Activated T-helper 17 cell treated with anti-CD3 and anti-CD28 coated beads, Interleukin-2, amount 50 U/mL, for 72 hours (primary cell): ENCODE results near the gene TIGD2. TPM values are rescaled to one million over a fixed set of nuclear protein-coding genes. Genes with fewer than 3 reads are reported as not detected.

Experiments used
- ATAC-seq: fragments of 150-1000 bp; cut with Tn5 transposase; replicated peaks from 2 replicates; pipeline ENCODE4 v1.10.0; 2021; ENCODE audit warnings: mild to moderate bottlenecking, moderate library complexity
- H3K27ac Mint-ChIP-seq: one replicate; pipeline ENCODE4 v1.8.0; 2022; ENCODE audit warnings: mixed read lengths
- H3K27me3 Mint-ChIP-seq: one replicate; pipeline ENCODE4 v1.8.0; 2022; ENCODE audit warnings: mixed read lengths
- H3K36me3 Mint-ChIP-seq: one replicate; pipeline ENCODE4 v1.8.0; 2022; ENCODE audit warnings: low read depth, mild to moderate bottlenecking, mixed read lengths
- H3K4me1 Mint-ChIP-seq: one replicate; pipeline ENCODE4 v1.8.0; 2022; ENCODE audit warnings: mixed read lengths
- H3K4me3 Mint-ChIP-seq: one replicate; pipeline ENCODE4 v1.8.0; 2022; ENCODE audit warnings: mild to moderate bottlenecking, mixed read lengths
- H3K9me3 Mint-ChIP-seq: one replicate; pipeline ENCODE4 v1.8.0; 2022; ENCODE audit warnings: mixed read lengths
- total RNA-seq, 2 donors: library from RNA; stranded (reverse); gene quantifications; one replicate each; pipeline ENCODE4 v1.2.3, GENCODE V29; 2022

Gene TIGD2
- total RNA-seq, 2 donors from 2014 or later = 1.1 to 2.6 TPM

DNA sequence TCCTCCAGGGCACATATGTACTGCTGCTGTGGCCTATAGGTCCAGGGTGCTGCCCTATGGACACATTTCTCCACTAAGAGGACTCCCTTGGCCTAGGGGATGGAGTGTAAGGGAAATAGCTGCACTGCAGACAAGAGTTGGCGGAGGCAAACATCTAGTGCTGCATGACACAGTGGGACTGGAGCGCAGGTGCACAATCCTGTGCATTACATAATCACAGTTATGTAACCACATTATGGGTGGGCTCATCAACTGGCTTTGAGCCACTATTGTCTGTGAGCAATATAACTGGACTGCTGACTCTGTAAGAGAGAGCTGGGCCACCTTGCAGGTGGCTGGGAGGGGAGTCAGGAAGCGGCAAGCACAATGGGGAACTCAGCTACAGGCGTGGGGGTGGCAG is 3.2 kb upstream of the TIGD2 start:
- Mint-ChIP-seq H3K4me1 (peaks cover 18% of the 10 kb centered on the region), H3K4me3 (no peak overlapping the region), H3K36me3 (no peaks in the 10 kb centered on the region), H3K9me3 (peaks cover 3% of the 10 kb centered on the region), H3K27me3 (peaks cover 24% of the 10 kb centered on the region), H3K27ac (no peak overlapping the region)
- no peak for ATAC-seq

DNA sequence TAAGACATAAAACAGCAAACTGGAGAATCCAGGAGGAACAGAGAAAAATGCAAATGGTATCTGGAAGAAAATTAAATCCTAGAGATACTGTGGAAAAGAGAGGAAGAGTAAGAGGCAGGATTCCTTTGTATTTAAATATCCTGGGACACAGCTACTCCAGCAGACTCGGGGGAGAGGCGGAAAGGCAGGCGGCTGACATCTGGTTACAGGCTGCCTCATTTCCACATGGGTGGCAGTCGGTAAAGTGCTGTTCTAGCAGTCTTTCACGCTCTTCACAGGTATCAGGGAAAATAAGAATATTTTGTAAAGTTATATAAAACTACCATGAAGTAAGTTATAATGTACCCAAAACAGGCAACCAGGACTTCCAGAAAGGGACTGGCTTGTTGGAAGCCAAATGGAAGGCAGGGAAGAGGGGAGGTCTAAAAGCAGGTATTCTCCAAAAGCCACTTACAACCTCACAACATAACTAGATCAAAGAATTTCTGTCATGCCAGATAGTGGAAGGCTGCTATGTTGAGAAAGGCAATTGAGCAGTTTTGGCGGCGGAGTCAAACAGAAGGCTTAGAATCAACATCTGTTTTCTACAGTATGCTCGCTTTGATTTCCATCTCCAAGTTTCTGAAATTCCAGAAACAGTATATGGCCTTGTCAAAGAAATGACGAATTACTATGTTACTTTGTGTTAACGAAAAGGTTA is 1.3 kb upstream of the TIGD2 start:
- peak overlapping the region; percentile 58 for H3K27ac Mint-ChIP-seq
- H3K4me1 Mint-ChIP-seq = peaks cover 18% of the 10 kb centered on the region
- ATAC-seq = no peak
- peaks cover 16% of the 10 kb centered on the region for H3K27me3 Mint-ChIP-seq
- no peaks in the 10 kb centered on the region for H3K36me3 Mint-ChIP-seq
- H3K4me3 Mint-ChIP-seq = peak overlapping the region; percentile 77
- H3K9me3 Mint-ChIP-seq = peaks cover 5% of the 10 kb centered on the region

DNA sequence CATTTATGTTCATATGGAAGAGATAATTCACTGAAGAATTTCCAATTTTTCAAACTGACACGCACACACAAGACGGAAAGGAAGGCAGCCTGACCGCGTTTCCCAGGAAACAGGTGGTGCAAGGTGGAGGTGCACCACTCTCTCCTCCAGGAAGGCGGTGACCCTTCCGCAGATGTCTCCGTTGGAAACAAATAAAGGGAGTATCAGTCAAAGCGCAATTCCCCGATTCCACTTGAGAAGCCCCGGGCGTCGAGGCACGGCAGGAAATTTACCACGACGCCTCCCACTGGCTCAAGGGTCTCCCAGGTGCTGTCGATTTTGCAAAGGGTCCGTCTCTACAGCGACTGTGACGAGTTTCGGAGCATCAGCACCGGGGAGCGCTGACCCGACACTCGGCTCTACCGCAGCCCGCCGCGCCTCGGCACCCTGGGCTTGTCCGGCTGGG is 770 bp upstream of the TIGD2 start:
- H3K9me3 Mint-ChIP-seq = peaks cover 9% of the 10 kb centered on the region
- peaks cover 16% of the 10 kb centered on the region for H3K27me3 Mint-ChIP-seq
- H3K27ac Mint-ChIP-seq = peak overlapping the region; percentile 58
- no peak for ATAC-seq
- peak overlapping the region; percentile 77 for H3K4me3 Mint-ChIP-seq
- H3K4me1 Mint-ChIP-seq = peaks cover 18% of the 10 kb centered on the region
- H3K36me3 Mint-ChIP-seq = no peaks in the 10 kb centered on the region

DNA sequence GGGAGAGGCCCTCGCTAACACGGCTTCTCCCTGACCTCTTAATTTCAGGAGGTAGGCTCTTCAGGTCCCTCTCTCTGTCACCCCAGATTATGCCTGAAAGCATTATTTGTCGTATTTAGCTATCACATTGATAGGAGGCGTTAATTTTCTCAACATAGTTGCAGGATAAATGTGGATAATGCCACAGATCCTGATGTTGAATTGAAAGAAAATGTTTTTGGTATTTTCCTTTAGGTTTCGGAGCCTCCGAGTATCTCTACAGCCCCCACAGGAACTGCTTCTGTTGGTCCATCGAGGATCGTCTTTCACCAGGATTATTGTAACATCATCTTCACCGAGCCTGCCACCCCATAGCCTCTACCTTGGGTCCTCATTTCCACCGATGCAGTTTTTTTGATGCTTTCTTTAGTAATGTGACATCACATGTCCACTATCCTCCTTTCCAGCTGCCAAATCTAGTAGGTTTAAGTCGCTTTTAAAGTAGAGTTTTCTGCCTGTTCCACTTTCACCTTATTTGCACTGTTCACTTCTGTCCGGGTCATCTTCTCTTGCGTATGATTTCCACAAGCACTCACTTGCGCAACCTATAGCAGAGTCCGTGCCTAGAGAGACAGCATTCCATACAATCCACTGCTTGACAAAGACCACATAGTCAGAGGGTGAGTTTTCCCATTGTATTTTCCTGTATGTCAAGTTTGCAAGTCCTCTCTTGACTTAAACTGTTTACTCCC is 665 bp downstream of the TIGD2 start:
- ATAC-seq = no peak
- no peaks in the 10 kb centered on the region for H3K36me3 Mint-ChIP-seq
- peak overlapping the region; percentile 15 for H3K27ac Mint-ChIP-seq
- peaks cover 9% of the 10 kb centered on the region for H3K9me3 Mint-ChIP-seq
- H3K4me1 Mint-ChIP-seq = peaks cover 18% of the 10 kb centered on the region
- peaks cover 16% of the 10 kb centered on the region for H3K27me3 Mint-ChIP-seq
- peak overlapping the region; percentile 77 for H3K4me3 Mint-ChIP-seq

DNA sequence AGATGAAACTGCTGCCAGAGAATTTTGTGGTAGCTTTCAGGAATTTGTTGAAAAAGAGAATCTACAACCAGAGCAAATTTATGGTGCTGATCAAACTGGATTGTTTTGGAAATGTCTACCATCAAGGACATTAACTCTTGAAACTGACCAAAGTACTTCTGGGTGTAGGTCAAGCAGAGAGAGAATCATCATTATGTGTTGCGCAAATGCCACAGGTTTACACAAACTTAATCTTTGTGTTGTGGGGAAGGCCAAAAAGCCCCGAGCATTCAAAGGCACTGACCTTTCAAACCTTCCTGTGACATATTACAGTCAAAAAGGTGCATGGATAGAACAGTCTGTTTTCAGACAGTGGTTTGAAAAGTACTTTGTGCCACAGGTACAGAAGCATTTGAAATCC is 2.1 kb downstream of the TIGD2 start:
- H3K4me3 Mint-ChIP-seq = no peak overlapping the region
- peaks cover 18% of the 10 kb centered on the region for H3K4me1 Mint-ChIP-seq
- no peak for ATAC-seq
- H3K9me3 Mint-ChIP-seq = peaks cover 9% of the 10 kb centered on the region
- no peak overlapping the region for H3K27ac Mint-ChIP-seq
- peaks cover 12% of the 10 kb centered on the region for H3K27me3 Mint-ChIP-seq
- H3K36me3 Mint-ChIP-seq = no peaks in the 10 kb centered on the region

DNA sequence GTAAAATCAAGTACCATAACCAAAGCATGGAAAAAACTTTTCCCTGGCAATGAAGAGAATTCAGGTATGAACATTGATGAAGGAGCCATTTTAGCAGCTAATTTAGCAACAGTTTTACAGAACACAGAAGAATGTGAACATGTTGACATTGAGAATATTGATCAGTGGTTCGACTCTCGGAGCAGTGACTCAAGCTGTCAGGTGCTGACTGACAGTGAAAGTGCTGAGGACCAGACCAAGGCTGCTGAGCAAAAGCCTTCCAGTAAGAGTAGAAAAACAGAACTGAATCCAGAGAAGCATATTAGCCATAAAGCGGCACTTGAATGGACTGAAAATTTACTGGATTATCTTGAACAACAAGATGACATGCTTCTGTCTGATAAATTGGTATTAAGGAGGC is 2.8 kb downstream of the TIGD2 start:
- Mint-ChIP-seq H3K4me1 (peaks cover 18% of the 10 kb centered on the region), H3K27me3 (peaks cover 11% of the 10 kb centered on the region), H3K36me3 (no peaks in the 10 kb centered on the region), H3K4me3 (no peak overlapping the region), H3K9me3 (peaks cover 9% of the 10 kb centered on the region), H3K27ac (no peak overlapping the region)
- no peak for ATAC-seq

DNA sequence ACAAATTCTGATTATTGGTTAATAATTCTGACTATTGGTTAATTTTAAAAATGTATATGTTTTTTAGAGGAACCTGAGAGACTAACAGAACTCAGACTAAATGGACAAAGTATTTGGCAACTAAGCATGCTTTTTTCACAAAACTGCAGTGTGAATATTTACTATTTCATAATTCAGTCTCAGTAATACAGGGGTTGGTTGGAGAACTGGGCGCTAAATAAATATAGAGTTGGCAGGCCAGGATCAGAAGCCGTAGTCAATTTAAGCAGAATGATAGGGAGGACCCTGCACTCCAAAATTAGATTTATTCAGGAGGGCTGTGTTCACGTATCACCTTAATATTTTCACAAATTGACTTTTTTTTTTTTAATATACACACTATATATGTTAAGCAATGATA is 5.8 kb downstream of the TIGD2 start:
- H3K27me3 Mint-ChIP-seq = no peaks in the 10 kb centered on the region
- peaks cover 7% of the 10 kb centered on the region for H3K4me1 Mint-ChIP-seq
- no peak overlapping the region for H3K27ac Mint-ChIP-seq
- no peak overlapping the region for H3K4me3 Mint-ChIP-seq
- H3K9me3 Mint-ChIP-seq = peaks cover 9% of the 10 kb centered on the region
- ATAC-seq = no peak
- H3K36me3 Mint-ChIP-seq = no peaks in the 10 kb centered on the region

DNA sequence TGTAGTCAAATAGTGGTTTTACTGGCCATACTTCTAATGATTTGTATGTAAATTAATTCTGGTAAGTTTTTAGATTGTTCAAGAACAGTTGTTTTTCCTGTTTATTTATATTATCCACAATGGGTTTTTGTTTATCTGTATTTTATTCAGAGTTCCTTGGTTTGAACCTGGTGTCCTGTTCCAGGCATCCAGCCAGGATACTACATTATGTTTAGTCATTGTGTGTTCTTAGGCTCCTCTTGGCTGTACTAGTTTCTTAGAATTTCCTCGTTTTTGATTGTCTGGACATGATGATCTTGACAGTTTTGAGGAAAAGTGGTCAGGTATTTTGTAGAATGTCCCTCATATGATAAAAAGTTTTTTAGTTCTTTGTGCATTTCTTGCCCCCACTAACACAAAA is 7.8 kb downstream of the TIGD2 start:
- H3K4me3 Mint-ChIP-seq = no peak overlapping the region
- no peaks in the 10 kb centered on the region for H3K27me3 Mint-ChIP-seq
- no peaks in the 10 kb centered on the region for H3K36me3 Mint-ChIP-seq
- H3K4me1 Mint-ChIP-seq = no peaks in the 10 kb centered on the region
- ATAC-seq = no peak
- no peak overlapping the region for H3K27ac Mint-ChIP-seq
- H3K9me3 Mint-ChIP-seq = peaks cover 5% of the 10 kb centered on the region

DNA sequence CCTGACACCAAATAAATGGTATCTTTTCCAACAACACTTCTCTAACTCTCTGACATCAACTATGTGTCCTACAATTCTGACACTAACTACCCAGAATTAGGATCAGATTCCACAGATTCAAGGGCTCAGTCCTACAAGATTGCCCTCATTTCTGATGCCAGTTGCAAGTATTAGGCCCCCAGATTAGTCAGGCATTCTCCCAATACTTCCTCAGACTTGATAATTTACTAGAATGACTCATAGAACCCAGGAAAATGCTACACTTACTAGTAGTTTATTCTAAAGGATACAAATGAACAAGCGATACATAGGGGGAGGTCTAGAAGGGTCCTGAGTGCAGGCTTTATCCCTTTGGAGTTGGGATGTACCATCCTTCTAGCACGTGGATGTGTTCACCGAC is 8.5 kb downstream of the TIGD2 start:
- Mint-ChIP-seq H3K27ac (no peak overlapping the region), H3K27me3 (no peaks in the 10 kb centered on the region), H3K4me1 (no peaks in the 10 kb centered on the region), H3K4me3 (no peak overlapping the region), H3K36me3 (no peaks in the 10 kb centered on the region), H3K9me3 (peaks cover 5% of the 10 kb centered on the region)
- ATAC-seq = no peak

DNA sequence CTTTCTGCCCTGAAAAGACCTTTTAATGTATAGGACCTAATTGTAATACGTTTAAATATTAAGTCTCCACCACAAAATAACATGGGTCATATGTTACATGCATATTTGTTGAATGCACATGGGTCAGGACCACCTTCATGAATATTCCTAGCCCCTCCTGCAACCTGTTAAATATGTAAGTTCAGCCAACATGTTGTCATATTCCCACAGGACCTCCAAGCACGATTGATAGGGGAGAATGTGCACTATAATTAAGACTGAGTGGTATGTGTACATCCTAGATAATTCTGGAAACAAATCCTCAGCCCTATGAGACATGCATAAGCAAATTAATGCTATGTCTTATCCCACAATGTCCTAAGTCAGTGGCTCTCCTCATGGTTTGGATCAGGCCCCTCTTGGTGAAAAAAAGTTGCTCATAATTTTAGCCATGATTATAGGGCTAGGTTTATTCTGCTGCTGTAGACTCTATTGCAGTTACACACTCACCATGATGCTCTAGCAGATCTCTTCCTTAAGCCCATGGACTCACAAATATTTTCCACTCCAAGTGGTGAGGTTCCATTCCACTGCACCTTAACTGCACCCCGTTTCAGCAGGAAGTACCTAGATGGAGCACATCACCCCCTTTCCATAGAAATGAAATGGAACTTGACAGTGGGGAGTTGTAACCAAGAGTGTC is 10.2 kb downstream of the TIGD2 start:
- Mint-ChIP-seq H3K36me3 (no peaks in the 10 kb centered on the region), H3K27me3 (no peaks in the 10 kb centered on the region), H3K27ac (no peak overlapping the region), H3K4me3 (no peak overlapping the region), H3K4me1 (no peaks in the 10 kb centered on the region), H3K9me3 (no peaks in the 10 kb centered on the region)
- no peak for ATAC-seq

DNA sequence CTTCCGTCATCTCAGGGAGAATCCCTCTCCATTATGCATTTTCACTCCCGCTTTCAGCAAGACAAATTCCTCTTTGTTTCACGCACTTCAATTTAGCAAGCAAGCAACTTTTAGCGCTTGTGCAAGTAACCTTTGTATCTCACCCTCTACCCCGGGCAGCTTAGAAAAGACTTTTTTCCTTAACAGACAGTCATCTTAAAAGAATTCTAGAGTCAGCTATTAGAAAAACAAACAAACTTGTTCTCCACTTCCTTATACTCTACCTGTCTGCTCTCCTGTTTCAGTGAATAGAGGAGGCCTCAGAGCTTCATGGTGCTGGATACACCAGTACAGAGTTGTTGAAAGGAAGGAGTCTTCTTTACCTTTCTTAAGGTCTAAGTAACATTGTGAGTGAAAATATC is 12.1 kb downstream of the TIGD2 start:
- Mint-ChIP-seq H3K27me3 (no peaks in the 10 kb centered on the region), H3K27ac (no peak overlapping the region), H3K4me1 (no peaks in the 10 kb centered on the region), H3K36me3 (no peaks in the 10 kb centered on the region), H3K4me3 (no peak overlapping the region), H3K9me3 (no peaks in the 10 kb centered on the region)
- ATAC-seq = no peak

DNA sequence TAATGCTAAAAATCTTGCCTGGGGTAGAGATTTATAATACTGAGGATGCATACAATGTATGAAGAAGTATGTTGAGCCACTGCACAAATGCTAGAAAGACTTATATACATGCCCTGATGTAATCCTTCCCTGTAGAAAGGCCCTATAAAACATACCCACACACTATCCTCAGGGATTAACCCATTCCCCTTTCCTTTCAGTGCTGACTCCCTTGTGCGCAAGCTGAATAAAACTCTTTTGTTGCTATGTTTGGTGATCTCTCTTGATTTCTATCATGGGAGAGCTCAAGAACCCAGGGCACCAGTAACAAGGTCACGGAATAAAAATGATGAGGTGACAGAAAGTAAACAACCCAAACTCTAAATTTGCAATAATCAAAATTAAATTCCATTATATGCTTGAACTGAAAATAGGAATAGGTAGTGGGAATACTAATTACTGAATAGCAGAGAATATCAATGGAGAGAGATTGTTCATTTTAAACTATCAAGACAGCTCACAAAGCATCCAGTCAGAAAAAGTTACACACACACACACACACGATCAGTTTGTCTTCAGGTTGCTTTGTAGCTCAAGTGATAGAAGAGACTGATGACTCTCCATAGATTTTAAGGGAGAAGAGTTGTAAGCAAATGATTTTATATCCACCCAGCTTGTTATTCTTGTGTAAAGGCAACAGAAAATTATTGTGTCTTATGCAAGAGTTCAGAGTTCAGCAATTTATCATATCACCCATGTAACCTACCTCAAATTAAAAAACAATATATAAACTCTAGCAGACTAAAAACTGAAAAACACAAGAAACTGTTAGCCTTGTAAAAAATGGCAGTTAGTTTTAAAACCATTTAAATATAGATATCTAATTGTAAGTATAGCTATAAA is 14.8 kb downstream of the TIGD2 start:
- Mint-ChIP-seq H3K9me3 (no peaks in the 10 kb centered on the region), H3K36me3 (no peaks in the 10 kb centered on the region), H3K27me3 (peaks cover 4% of the 10 kb centered on the region), H3K27ac (no peak overlapping the region), H3K4me1 (no peaks in the 10 kb centered on the region), H3K4me3 (no peak overlapping the region)
- ATAC-seq = no peak

DNA sequence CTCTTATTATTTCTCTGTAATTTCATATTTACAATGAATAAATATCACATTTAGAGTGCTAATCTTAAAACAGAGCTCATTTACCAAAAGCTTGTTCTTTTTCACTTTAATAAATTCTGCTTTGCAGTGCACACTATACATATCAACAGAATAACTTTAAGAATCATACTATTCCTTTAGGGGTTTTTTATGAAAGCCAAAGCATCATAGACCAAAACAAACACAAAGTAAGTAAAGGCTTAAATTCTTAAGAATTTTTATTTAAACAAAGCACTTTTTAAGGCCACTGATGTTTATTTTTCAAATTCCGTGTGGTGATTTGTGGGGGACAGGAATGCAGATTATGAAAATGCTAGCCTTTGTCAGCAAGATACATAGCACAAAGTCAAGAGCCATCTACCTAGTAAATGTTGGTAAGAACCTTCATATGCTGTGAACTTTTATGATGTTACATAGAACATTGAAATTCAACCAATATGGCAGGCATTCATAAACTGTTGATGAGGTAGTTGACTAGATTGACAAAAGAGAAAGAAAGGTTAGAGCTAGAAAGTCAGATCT is 17.8 kb downstream of the TIGD2 start:
- no peak for ATAC-seq
- no peaks in the 10 kb centered on the region for H3K36me3 Mint-ChIP-seq
- no peaks in the 10 kb centered on the region for H3K9me3 Mint-ChIP-seq
- peaks cover 4% of the 10 kb centered on the region for H3K27me3 Mint-ChIP-seq
- no peak overlapping the region for H3K4me3 Mint-ChIP-seq
- H3K27ac Mint-ChIP-seq = no peak overlapping the region
- H3K4me1 Mint-ChIP-seq = no peaks in the 10 kb centered on the region

DNA sequence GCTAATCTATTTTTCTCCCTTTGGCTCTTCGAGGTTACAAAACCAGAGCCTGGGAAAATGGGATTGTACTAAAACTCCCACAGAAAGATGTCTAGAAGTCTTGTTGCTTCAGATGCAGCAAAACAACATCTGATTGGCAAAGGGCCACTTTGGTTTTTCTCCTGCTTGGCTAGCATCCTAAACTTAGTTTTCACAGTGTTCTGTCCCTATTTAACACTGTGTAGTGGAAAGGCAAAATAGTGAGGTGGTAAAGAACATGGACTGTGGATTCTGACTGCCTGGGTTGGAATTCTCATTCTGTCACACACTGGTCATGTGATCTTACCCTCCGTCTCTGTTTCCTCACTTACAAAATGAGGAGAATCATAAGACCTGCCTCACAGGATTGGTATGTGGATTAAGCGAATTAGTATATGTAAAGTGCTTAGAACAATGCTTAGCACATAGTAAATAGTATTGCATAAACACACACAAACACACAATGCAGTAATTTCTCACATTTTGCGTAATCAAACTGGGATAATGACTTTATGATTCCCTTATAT is 23.5 kb downstream of the TIGD2 start:
- no peaks in the 10 kb centered on the region for H3K36me3 Mint-ChIP-seq
- H3K4me1 Mint-ChIP-seq = no peaks in the 10 kb centered on the region
- ATAC-seq = no peak
- no peak overlapping the region for H3K27ac Mint-ChIP-seq
- no peak overlapping the region for H3K4me3 Mint-ChIP-seq
- H3K9me3 Mint-ChIP-seq = no peaks in the 10 kb centered on the region
- H3K27me3 Mint-ChIP-seq = no peaks in the 10 kb centered on the region
